GM21367 (cell line): ENCODE measurements around the gene TMEM62.
"Not testable (repeated sequence)": the region's sequence is repeated elsewhere in the genome, so short reads cannot be mapped to it uniquely, and the experiment has no call there.

Source experiments
- ATAC-seq: cut with Tn5 transposase; IDR thresholded peaks from one replicate; pipeline ENCODE4 v1.9.1; 2021; ENCODE audit not compliant: unreplicated experiment

The TMEM62 gene

GRCh38 chr15:43208052-43209002, 74.9 kb downstream of the TMEM62 start:
- ATAC-seq: no peak

DNA sequence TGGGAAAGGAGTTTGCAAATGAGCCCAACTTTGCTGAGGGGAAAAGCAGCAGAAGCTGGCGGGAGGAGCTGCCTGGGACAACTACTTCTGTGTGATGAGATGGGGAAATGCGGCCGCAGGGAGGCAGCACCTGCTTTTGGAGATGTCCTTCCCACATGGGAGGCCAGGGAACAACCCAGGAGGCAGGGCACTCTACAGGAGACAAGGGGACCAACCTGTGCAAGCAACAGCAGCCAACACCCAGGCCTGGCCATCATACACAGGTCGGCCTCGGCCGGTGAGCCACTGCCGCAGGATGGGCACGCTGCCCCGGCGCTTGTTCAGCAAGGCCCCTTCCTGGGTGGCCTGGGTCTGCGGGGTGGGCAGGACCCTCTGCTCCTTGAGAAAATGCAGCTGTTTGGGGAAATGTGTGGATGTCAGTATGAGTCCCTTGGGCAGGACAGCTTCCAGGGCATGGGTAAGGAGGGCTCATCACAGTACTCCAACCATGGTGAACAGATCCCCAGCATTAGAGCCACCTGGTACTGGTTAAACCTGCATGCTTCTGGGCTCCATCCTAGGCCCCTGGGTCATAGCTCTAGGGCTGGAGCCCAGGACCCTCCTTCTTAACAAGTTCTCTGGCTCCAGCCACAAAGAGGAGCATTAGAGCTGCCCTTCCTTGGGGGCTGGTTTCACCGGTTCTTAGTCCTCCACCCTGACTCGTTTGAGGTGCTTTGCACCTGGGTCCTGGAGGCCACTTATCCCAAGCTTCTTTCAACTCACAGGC, 75.9 kb downstream of the TMEM62 start:
- ATAC-seq: no peak

- ATAC-seq: no peak
Measured at GRCh38 chr15:43210172-43210745, 76.9 kb downstream of the TMEM62 start.

DNA sequence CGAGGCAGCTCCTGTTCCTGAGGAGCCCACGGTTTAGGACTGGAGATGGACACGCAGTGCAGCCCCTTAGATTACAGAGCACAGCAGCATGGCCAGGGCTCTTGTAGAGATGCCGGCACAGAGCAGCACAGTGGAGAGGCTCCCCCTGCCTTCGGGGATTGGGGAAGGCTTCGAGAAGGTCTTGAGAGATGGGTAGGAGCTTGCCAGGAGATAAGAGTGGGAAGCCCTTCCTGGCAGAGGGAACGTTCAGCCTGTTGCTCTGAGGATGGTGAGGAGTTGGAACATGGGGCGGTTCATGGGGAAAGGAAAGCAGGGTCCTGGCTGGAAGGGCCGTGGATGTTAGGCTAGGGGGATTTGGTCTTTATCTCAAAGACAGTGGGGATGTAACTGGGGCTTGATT, 77.4 kb downstream of the TMEM62 start:
- no peak for ATAC-seq

GRCh38 chr15:43211224-43211735, 77.9 kb downstream of the TMEM62 start:
- ATAC-seq: no peak

DNA sequence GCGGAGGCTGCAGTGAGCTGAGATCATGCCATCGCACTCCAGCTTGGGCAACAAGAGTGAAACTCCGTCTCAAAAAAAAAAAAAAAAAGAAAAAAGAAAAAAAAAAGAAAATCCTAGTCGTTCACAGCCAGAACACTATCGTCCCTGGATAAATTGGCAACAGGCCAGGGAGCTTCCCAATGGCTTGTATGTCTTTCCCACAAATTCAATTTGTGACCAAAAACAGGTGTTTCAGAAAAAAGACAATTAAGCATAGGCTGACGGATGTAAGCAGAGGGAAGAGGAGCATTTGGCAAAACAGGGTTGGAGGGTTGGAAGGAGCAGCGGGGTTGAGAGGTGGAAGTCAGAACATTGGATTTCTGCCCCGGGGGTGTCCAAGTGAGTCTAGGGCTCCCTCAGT, 78.9 kb downstream of the TMEM62 start:
- ATAC-seq: no peak

DNA sequence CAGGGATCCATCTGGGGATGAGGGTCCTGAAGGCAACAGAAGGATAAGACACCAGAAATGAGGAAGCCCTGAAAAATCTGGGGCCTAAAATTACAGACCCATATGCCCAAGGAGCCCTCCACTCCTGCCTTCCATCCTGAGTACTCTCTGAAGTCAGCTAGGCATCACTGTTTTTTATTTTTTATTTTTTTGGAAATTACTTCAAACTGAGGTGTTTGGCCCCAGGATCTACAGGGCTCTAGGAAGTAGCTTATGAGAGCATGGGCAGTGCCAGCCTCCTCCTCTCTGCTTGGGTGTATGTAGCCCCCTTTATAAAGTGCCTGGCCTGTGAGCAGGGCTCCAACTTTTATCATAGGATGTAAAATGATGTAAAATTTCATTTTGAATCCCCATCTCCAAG, 79.6 kb downstream of the TMEM62 start:
- no peak for ATAC-seq

DNA sequence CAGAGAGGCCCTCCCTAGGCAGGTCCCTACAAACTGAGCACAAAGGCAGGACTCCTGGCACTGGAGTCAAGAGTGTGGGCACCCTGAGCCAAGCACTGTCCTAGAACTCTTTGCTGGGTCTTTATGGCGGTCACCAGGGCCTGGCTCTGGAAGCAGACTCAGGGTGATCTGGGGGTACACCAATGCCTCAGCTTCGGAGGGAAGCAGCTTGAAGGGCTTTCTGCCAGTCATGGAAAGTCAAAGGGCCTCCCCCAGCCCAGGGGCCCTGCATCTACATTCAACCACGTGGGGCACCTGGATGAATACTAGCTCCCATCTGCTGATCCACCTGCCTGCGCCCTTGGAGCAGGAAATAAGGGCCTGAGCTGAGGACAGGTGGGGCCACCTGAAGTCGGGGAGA, 80.1 kb downstream of the TMEM62 start:
- no peak for ATAC-seq

DNA sequence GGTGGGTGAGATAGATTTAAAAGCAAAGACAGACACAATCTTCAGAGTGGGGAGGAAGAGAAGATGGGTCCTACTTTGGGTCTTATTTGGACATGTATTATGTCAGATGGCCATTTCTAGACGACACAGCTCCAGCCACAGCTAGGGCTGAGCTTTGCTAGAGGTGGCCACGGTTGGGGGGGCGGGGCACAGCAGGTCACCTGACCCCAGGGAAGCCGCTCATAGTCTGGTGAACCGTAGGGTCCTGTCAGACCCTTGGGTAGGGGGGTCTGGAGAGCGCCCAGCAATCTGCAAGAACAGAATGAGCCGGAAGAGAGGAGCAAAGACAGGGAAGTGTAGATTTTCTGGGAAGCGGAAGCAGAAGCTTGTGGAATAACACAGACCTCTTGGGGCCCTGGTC, 80.8 kb downstream of the TMEM62 start:
- ATAC-seq: no peak

GRCh38 chr15:43214592-43215295, 81.4 kb downstream of the TMEM62 start:
- no peak for ATAC-seq

- no peak for ATAC-seq
Measured at GRCh38 chr15:43215961-43216360, 82.6 kb downstream of the TMEM62 start.

DNA sequence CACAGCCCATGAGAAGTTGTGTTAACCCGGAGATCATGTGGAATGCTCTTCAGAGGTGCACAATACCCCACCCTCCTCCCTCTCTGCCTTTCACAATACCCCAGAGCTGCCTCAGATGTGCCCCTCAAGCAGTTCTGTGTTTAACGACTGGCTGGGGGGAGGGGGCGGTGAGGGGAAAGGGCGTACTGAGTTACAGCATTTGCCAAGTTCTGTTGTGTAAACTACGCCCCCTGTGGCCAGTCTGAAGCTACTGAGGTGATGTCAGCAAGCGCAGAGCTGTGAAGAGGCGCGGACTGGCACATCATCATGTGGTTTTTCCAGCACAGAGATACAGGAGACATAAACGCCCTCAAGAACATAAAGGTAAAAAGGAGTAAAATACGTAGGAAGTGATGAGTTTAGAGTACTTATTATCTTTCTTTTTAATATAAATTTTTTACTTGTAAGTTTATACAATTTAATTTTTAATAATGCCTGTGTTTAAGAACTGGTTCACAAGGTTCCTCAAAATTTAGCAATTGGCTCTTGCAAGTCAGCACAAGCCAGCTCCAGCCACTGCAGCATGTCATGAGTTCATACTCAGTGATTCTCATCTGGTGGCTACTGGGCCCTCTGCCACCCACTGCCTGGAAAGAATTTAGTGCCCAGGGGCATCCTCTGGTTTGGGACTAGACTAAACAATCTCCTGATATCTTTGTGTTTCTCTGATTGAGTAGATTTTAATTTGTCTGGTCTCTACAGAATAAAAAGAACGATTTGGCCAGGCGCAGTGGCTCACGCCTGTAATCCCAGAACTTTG, 85.7 kb downstream of the TMEM62 start:
- ATAC-seq: no peak

- no peak for ATAC-seq
Measured at GRCh38 chr15:43219929-43220928, 86.8 kb downstream of the TMEM62 start.

DNA sequence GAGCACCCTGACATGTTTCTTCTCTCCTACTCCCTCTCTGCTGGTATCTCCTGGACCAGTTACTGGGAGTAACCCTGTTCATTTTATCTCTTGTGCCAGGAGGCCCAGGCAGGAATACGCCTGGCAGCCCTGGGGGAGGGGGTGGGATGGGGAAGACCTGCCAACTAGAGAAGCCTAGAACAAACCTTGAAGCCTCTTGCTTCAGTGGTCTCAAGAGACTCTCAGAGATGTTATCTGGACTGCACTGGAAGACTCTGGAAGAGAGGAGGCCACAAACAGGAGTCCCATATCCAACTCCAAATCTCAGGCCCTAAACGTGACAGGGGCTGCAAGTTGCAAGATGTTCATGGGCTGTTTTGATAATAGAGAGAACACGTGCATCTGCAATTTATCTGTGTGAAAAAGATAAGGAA, 87.6 kb downstream of the TMEM62 start, which contains the start of gene EPB42:
Gene EPB42, minus strand, starts transcription at position 28 of the 413 bp plus-strand sequence. CDS start 193 bp downstream, outside the sequence.
- no peak for ATAC-seq

DNA sequence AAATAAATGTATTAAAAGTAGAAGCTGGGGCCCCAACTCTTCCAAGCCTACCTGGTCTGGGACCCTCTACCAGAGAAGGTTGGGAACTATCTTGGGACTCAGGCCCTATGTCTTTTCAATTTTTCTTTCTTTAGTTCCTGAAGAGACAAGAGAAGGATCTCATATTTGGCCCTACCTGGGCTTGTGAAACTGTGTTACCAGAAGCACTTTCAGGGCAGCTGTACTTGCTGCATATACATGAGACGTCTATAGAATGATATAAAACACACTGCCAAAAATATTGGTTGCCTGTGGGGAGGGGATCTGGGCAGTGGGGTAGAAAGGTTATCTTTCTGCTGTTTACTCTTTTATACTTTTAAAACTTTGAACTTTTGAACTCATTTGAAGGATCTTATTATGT, 88.0 kb downstream of the TMEM62 start:
- no peak for ATAC-seq

- ATAC-seq: no peak
Measured at GRCh38 chr15:43225201-43225949, 92.0 kb downstream of the TMEM62 start.

DNA sequence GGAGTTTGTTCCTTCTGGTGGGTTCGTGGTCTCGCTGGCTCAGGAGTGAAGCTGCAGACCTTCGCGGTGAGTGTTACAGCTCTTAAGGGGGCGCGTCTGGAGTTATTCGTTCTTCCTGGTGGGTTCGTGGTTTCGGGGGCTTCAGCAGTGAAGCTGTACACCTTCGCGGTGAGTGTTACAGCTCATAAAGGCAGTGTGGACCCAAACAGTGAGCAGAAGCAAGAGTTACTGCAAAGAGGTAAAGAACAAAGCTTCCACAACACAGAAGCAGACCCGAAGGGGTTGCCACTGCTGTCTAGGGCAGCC, 92.5 kb downstream of the TMEM62 start:
- ATAC-seq: not testable (repeated sequence)
